Measurements from ENCODE around the gene ATRIP. TPM values are rescaled to one million over a fixed set of nuclear protein-coding genes. Genes with fewer than 3 reads are reported as not detected.

The ATRIP gene
- total RNA-seq, 1 experiment from 2014 or later, result 11.9 TPM

DNA sequence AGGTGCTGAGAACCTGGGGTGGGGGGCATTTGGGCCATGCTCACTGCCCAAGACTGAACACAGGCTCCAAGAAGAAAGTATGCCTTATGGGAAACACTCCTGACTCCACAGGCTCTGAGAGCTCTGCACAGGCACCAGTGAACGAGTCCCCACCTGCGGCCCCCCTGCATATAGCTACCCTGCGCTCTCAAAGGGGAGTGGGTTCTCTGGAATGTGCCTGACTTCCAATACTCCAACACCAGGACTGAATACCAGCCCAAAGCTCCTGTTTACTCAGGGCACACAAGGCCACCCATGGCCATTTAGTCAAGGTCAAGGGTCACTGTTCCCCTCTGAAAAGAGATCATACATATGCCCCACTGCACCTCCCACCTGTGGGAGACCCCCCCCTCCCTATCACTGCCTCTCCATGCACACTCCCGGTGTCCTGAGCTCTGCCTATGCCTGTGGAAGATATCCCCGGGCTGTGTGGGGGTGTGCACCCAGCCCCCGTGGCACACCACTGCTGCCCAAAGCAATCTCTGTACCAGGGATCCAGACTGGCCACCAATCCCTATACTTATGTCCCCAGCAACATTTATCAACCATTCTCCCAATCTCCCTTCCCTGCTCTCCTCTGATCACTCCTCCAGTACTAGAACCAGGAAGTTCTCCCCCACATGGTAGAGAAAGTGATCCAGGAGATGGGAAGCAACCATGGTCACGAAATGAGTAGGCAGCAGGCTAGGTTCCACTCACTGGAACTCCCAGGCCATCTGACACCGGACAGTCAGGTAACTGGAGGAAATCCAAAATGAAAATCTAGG lies 15.1 kb upstream of the ATRIP start:
- H3K4me3 ChIP-seq (ENCODE audit: low read depth in 2 of 2, low read length in 2 of 2), result no peak overlapping the region
- TF ChIP-seq TCF7L2 (IDR thresholded peaks at IDR 0.05; ENCODE audit: low read depth, low read length) (no peak), SIN3A (IDR thresholded peaks at IDR 0.05; ENCODE audit: borderline replicate concordance, insufficient read depth, low read depth, low read length) (no peak)
- TF ChIP-seq, protein P1, sequence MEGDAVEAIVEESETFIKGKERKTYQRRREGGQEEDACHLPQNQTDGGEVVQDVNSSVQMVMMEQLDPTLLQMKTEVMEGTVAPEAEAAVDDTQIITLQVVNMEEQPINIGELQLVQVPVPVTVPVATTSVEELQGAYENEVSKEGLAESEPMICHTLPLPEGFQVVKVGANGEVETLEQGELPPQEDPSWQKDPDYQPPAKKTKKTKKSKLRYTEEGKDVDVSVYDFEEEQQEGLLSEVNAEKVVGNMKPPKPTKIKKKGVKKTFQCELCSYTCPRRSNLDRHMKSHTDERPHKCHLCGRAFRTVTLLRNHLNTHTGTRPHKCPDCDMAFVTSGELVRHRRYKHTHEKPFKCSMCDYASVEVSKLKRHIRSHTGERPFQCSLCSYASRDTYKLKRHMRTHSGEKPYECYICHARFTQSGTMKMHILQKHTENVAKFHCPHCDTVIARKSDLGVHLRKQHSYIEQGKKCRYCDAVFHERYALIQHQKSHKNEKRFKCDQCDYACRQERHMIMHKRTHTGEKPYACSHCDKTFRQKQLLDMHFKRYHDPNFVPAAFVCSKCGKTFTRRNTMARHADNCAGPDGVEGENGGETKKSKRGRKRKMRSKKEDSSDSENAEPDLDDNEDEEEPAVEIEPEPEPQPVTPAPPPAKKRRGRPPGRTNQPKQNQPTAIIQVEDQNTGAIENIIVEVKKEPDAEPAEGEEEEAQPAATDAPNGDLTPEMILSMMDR (IDR thresholded peaks at IDR 0.05), result no peak
- TF ChIP-seq, protein P2, sequence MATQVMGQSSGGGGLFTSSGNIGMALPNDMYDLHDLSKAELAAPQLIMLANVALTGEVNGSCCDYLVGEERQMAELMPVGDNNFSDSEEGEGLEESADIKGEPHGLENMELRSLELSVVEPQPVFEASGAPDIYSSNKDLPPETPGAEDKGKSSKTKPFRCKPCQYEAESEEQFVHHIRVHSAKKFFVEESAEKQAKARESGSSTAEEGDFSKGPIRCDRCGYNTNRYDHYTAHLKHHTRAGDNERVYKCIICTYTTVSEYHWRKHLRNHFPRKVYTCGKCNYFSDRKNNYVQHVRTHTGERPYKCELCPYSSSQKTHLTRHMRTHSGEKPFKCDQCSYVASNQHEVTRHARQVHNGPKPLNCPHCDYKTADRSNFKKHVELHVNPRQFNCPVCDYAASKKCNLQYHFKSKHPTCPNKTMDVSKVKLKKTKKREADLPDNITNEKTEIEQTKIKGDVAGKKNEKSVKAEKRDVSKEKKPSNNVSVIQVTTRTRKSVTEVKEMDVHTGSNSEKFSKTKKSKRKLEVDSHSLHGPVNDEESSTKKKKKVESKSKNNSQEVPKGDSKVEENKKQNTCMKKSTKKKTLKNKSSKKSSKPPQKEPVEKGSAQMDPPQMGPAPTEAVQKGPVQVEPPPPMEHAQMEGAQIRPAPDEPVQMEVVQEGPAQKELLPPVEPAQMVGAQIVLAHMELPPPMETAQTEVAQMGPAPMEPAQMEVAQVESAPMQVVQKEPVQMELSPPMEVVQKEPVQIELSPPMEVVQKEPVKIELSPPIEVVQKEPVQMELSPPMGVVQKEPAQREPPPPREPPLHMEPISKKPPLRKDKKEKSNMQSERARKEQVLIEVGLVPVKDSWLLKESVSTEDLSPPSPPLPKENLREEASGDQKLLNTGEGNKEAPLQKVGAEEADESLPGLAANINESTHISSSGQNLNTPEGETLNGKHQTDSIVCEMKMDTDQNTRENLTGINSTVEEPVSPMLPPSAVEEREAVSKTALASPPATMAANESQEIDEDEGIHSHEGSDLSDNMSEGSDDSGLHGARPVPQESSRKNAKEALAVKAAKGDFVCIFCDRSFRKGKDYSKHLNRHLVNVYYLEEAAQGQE (IDR thresholded peaks at IDR 0.05; ENCODE audit: insufficient read depth in 1 of 2, low read depth in 2 of 2, low read length in 1 of 2), result no peak
- no peak overlapping the region for H3K27ac ChIP-seq (ENCODE audit: low read length)
- DNase-seq (ENCODE audit: low read depth, low spot score) (no peak), ATAC-seq (no peak)
- BruUV-seq (replicated peaks), result no TSS peak
- CTCF ChIA-PET, result interaction anchor here (0.5 kb wide), 1 partner anchor 690 kb away, joined by 5 read pairs; no protein-coding TSS in a partner anchor
- in situ Hi-C loops (cut with HindIII; ENCODE audit: low pct_unique_long_range_greater_than_20kb, low sequenced_read_pairs) (no loop called here), intact Hi-C loops (cut with micrococcal nuclease; ENCODE audit: unreplicated experiment) (loop anchor here (5.0 kb wide), 1 partner anchor 149 kb away; no protein-coding TSS in a partner anchor)
- H3K36me3 ChIP-seq (ENCODE audit: control insufficient read depth, insufficient read depth, low read length), result no peaks in the 10 kb centered on the region
- H3K9me3 ChIP-seq (ENCODE audit: control insufficient read depth, insufficient read depth, low read depth, low read length), result no peaks in the 10 kb centered on the region
- POLR2A ChIA-PET, result no interaction called here
- no peaks in the 10 kb centered on the region for H3K27me3 ChIP-seq (ENCODE audit: control insufficient read depth, insufficient read depth, low read length)
- H3K4me1 ChIP-seq (ENCODE audit: control insufficient read depth, insufficient read depth, low read length), result peaks cover 4% of the 10 kb centered on the region; the same call in 1 of the 2 replicates

DNA sequence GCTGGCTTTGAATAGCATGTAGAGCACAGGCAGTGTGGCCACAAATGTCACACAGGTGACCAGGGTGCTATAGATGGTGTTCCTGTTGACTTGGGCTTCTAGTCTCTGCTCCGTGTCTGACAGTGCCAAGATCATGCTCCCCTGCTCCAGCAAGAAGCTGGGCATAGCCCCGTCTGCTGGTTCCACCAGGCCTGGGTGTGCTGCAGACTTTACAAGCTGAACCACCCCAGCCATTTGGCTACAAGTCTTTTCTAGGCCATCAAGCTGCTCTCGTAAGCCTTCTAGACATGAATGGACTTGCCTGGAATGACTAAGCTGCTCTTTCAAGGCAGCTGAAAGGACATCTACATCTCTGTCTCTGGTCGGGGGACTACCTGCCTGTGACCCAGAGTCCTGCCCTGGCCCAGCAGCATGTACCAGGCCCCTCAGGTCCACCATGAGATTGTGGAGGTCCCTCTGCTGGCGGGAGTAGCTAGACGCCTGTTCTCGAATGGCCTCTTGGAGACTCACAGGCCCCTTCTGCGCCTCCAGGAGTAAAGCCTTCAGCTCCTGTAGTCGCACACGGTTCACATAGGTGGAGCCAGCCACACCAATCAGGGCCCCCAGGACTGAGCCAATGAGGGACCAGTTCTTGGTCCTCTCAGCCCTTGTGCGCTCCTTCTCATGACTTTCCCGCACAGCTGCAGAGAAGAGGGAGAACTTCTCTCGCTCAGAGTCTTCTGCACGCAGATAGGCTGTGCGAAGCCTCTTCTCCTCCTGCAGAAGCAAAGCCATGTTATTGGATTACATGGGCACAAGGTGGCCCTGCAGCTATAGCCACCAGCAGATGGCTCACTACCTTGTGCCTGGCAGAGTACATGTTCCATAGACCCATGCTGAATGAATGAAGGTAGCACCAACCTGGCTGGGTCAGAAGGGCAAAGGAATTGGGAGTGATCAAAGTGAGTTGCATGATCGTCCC lies 13.8 kb upstream of the ATRIP start:
- CTCF ChIA-PET, result interaction anchor here (0.5 to 1.1 kb wide), 5 partner anchors 24 to 117 kb away, joined by 3 to 8 read pairs (median 4); no protein-coding TSS in a partner anchor
- no peaks in the 10 kb centered on the region for H3K36me3 ChIP-seq (ENCODE audit: control insufficient read depth, insufficient read depth, low read length)
- ATAC-seq (no peak), DNase-seq (ENCODE audit: low read depth, low spot score) (no peak)
- no peak for TF ChIP-seq SIN3A (IDR thresholded peaks at IDR 0.05; ENCODE audit: borderline replicate concordance, insufficient read depth, low read depth, low read length)
- no peak for TF ChIP-seq TCF7L2 (IDR thresholded peaks at IDR 0.05; ENCODE audit: low read depth, low read length)
- TF ChIP-seq, protein P1 (IDR thresholded peaks at IDR 0.05), result peak; percentile 62
- POLR2A ChIA-PET, result no interaction called here
- H3K27ac ChIP-seq (ENCODE audit: low read length), result no peak overlapping the region
- no peak overlapping the region for H3K4me3 ChIP-seq (ENCODE audit: low read depth in 2 of 2, low read length in 2 of 2)
- in situ Hi-C loops (cut with HindIII; ENCODE audit: low pct_unique_long_range_greater_than_20kb, low sequenced_read_pairs) (no loop called here), intact Hi-C loops (cut with micrococcal nuclease; ENCODE audit: unreplicated experiment) (loop anchor here (5.0 kb wide), 1 partner anchor 150 kb away; no protein-coding TSS in a partner anchor)
- no peaks in the 10 kb centered on the region for H3K9me3 ChIP-seq (ENCODE audit: control insufficient read depth, insufficient read depth, low read depth, low read length)
- no TSS peak for BruUV-seq (replicated peaks)
- H3K27me3 ChIP-seq (ENCODE audit: control insufficient read depth, insufficient read depth, low read length), result no peaks in the 10 kb centered on the region
- peaks cover 4% of the 10 kb centered on the region; the same call in 1 of the 2 replicates for H3K4me1 ChIP-seq (ENCODE audit: control insufficient read depth, insufficient read depth, low read length)

All from Panc1 (cell line).